Naive thymus-derived CD8-positive, alpha-beta T cell (primary cell): ENCODE data around the gene SMAD7. TPM values are rescaled to one million over a fixed set of nuclear protein-coding genes. Genes with fewer than 3 reads are reported as not detected.

ENCODE experiments used
- ATAC-seq, 2 donors: fragments of 150-1000 bp; cut with Tn5 transposase in 1 of 2; sonication (Bioruptor Pico), chemical (Tn5 transposase) in 1 of 2; 1 replicate in 1 of 2; 2 replicates in 1 of 2; pipeline ENCODE4 v1.10.0; 2021; ENCODE audit warnings: mild to moderate bottlenecking in 2 of 2, moderate library complexity in 2 of 2
- POLR2A ChIA-PET: fragments of 350-600 bp; sonication (Branson Sonifier 250); formaldehyde crosslinking; loops from one replicate; lab custom pipeline; 2021; ENCODE audit warnings: antibody characterized with exemption; lab: Charles Lee
- DNase-seq, 10 donors: peaks; one replicate each; pipeline versions ENCODE4 v3.0.0 to v3.0.0-alpha.2; 2020 to 2022
- H3K27ac Mint-ChIP-seq, 10 donors: one replicate each; pipeline ENCODE4 v1.8.0; 2020 to 2022; ENCODE audit warnings: mild to moderate bottlenecking in 10 of 10, mixed read lengths in 10 of 10, moderate library complexity in 4 of 10, inconsistent platforms in 1 of 10
- H3K27me3 Mint-ChIP-seq, 5 donors: one replicate each; pipeline ENCODE4 v1.8.0; 2021 to 2022; ENCODE audit warnings: mixed read lengths in 5 of 5
- H3K36me3 Mint-ChIP-seq, 3 donors: one replicate each; pipeline ENCODE4 v1.8.0; 2020 to 2022; ENCODE audit warnings: mixed read lengths in 3 of 3, mild to moderate bottlenecking in 2 of 3, inconsistent platforms in 1 of 3
- H3K4me1 Mint-ChIP-seq, 4 donors: one replicate each; pipeline ENCODE4 v1.8.0; 2021 to 2022; ENCODE audit warnings: mixed read lengths in 4 of 4
- H3K4me3 Mint-ChIP-seq, 10 donors: one replicate each; pipeline ENCODE4 v1.8.0; 2020 to 2022; ENCODE audit warnings: mild to moderate bottlenecking in 10 of 10, mixed read lengths in 10 of 10, moderate library complexity in 6 of 10, inconsistent platforms in 1 of 10
- H3K9me3 Mint-ChIP-seq, 9 donors: one replicate each; pipeline ENCODE4 v1.8.0; 2020 to 2022; ENCODE audit warnings: mixed read lengths in 9 of 9, mild to moderate bottlenecking in 3 of 9, inconsistent platforms in 1 of 9, moderate library complexity in 1 of 9
- polyA plus RNA-seq, 3 donors: library from polyadenylated mRNA; unstranded; fragments of 300-500 nt; fragmentation: Illumina TruSeq; gene quantifications; one replicate each; pipeline ENCODE4 v1.2.3, GENCODE V29; 2021
- total RNA-seq, 8 experiments: library from RNA in 2 of 8; stranded (reverse) in 2 of 8; gene quantifications; one replicate each; pipeline ENCODE4 v1.2.3 and lab custom pipeline; 2021 to 2026

The SMAD7 gene
- total and polyA plus RNA-seq, 5 experiments from 2014 or later, result 2.3 to 32.5 (median 4.9) TPM

- Mint-ChIP-seq H3K9me3 (no peaks in the 10 kb centered on the region), H3K36me3 (no peaks in the 10 kb centered on the region), H3K27ac (no peak overlapping the region), H3K4me1 (peaks cover 0 to 9% (median 5%) of the 10 kb centered on the region in 4 donors), H3K27me3 (peaks cover 0 to 2% (median 0%) of the 10 kb centered on the region in 5 donors), H3K4me3 (no peak overlapping the region)
- POLR2A ChIA-PET, result interaction anchor here (1.0 kb wide), 1 partner anchor 72 kb away, joined by 4 read pairs; no protein-coding TSS in a partner anchor
- no peak for ATAC-seq
- peak in 1 of 10 donors; percentile 13 for DNase-seq
Observed at GRCh38 chr18:48891721-48892120, 59.0 kb downstream of the SMAD7 start.

GRCh38 chr18:48889981-48890762 lies 60.6 kb downstream of the SMAD7 start:
- no peaks in the 10 kb centered on the region for H3K9me3 Mint-ChIP-seq
- no peak overlapping the region for H3K4me3 Mint-ChIP-seq
- H3K36me3 Mint-ChIP-seq, result no peaks in the 10 kb centered on the region
- peak overlapping the region in 1 of 10 donors; percentile 21 for H3K27ac Mint-ChIP-seq
- ATAC-seq (no peak), DNase-seq (peak in 1 of 10 donors; percentile 38)
- peaks cover 0 to 4% (median 0%) of the 10 kb centered on the region in 5 donors for H3K27me3 Mint-ChIP-seq
- H3K4me1 Mint-ChIP-seq, result peaks cover 0 to 4% (median under 1%) of the 10 kb centered on the region in 4 donors
- POLR2A ChIA-PET, result interaction anchor here (0.6 kb wide), 1 partner anchor 64 kb away, joined by 5 read pairs; no protein-coding TSS in a partner anchor

- peak overlapping the region in 1 of 10 donors; percentile 21 for H3K27ac Mint-ChIP-seq
- H3K4me3 Mint-ChIP-seq, result no peak overlapping the region
- no peaks in the 10 kb centered on the region for H3K36me3 Mint-ChIP-seq
- POLR2A ChIA-PET, result no interaction called here
- H3K9me3 Mint-ChIP-seq, result no peaks in the 10 kb centered on the region
- ATAC-seq (no peak), DNase-seq (peak in 1 of 10 donors; percentile 57)
- H3K27me3 Mint-ChIP-seq, result peaks cover 0 to 5% (median 0%) of the 10 kb centered on the region in 5 donors
- peaks cover 0 to 6% (median 0%) of the 10 kb centered on the region in 4 donors for H3K4me1 Mint-ChIP-seq
Observed at GRCh38 chr18:48889115-48889941, 61.4 kb downstream of the SMAD7 start.

- ATAC-seq (no peak), DNase-seq (no peak)
- Mint-ChIP-seq H3K36me3 (no peaks in the 10 kb centered on the region), H3K27ac (peak overlapping the region in 1 of 10 donors; percentile 50), H3K9me3 (no peaks in the 10 kb centered on the region), H3K27me3 (peaks cover 0 to 5% (median 0%) of the 10 kb centered on the region in 5 donors), H3K4me1 (peaks cover 0 to 6% (median 0%) of the 10 kb centered on the region in 4 donors), H3K4me3 (no peak overlapping the region)
- POLR2A ChIA-PET, result no interaction called here
Observed at GRCh38 chr18:48888773-48889080, 62.0 kb downstream of the SMAD7 start.

GRCh38 chr18:48887905-48888772 lies 62.6 kb downstream of the SMAD7 start:
- ATAC-seq (no peak), DNase-seq (no peak)
- H3K4me1 Mint-ChIP-seq, result peaks cover 0 to 6% (median 0%) of the 10 kb centered on the region in 4 donors
- no peaks in the 10 kb centered on the region for H3K36me3 Mint-ChIP-seq
- peaks cover 0 to 5% (median 0%) of the 10 kb centered on the region in 5 donors for H3K27me3 Mint-ChIP-seq
- peak overlapping the region in 2 of 10 donors; percentile 50 to 67 for H3K27ac Mint-ChIP-seq
- H3K4me3 Mint-ChIP-seq, result no peak overlapping the region
- POLR2A ChIA-PET, result no interaction called here
- no peaks in the 10 kb centered on the region for H3K9me3 Mint-ChIP-seq

GRCh38 chr18:48887294-48887904 lies 63.4 kb downstream of the SMAD7 start:
- DNase-seq (no peak), ATAC-seq (no peak)
- Mint-ChIP-seq H3K36me3 (no peaks in the 10 kb centered on the region), H3K27me3 (peaks cover 0 to 5% (median 0%) of the 10 kb centered on the region in 5 donors), H3K4me3 (no peak overlapping the region), H3K27ac (peak overlapping the region in 2 of 10 donors; percentile 2 to 67), H3K4me1 (peaks cover 0 to 8% (median 2%) of the 10 kb centered on the region in 4 donors), H3K9me3 (no peaks in the 10 kb centered on the region)
- POLR2A ChIA-PET, result no interaction called here

- DNase-seq, result no peak
- H3K4me3 Mint-ChIP-seq, result no peak overlapping the region
- no peak for ATAC-seq
- POLR2A ChIA-PET, result no interaction called here
- peaks cover 0 to 5% (median 0%) of the 10 kb centered on the region in 5 donors for H3K27me3 Mint-ChIP-seq
- H3K9me3 Mint-ChIP-seq, result no peaks in the 10 kb centered on the region
- peak overlapping the region in 2 of 10 donors; percentile 28 to 93 for H3K27ac Mint-ChIP-seq
- no peaks in the 10 kb centered on the region for H3K36me3 Mint-ChIP-seq
- peaks cover 0 to 8% (median 2%) of the 10 kb centered on the region in 4 donors for H3K4me1 Mint-ChIP-seq
Observed at GRCh38 chr18:48886520-48887293, 64.1 kb downstream of the SMAD7 start.

- H3K9me3 Mint-ChIP-seq, result no peaks in the 10 kb centered on the region
- POLR2A ChIA-PET, result interaction anchor here (0.6 kb wide), 1 partner anchor 36 kb away, joined by 3 read pairs; no protein-coding TSS in a partner anchor
- no peak for DNase-seq
- no peak overlapping the region for H3K4me3 Mint-ChIP-seq
- H3K4me1 Mint-ChIP-seq, result peaks cover 0 to 8% (median 2%) of the 10 kb centered on the region in 4 donors
- H3K27ac Mint-ChIP-seq, result peak overlapping the region in 4 of 10 donors; percentile 60 to 93 (median 85)
- H3K27me3 Mint-ChIP-seq, result peaks cover 0 to 5% (median 0%) of the 10 kb centered on the region in 5 donors
- no peaks in the 10 kb centered on the region for H3K36me3 Mint-ChIP-seq
- ATAC-seq, result no peak
Observed at GRCh38 chr18:48885924-48886400, 64.8 kb downstream of the SMAD7 start.

GRCh38 chr18:48885266-48885923 lies 65.4 kb downstream of the SMAD7 start:
- POLR2A ChIA-PET, result interaction anchor here (0.6 kb wide), 1 partner anchor 36 kb away, joined by 3 read pairs; no protein-coding TSS in a partner anchor
- H3K27me3 Mint-ChIP-seq, result peaks cover 0 to 5% (median 0%) of the 10 kb centered on the region in 5 donors
- peaks cover 1 to 10% (median 4%) of the 10 kb centered on the region in 4 donors for H3K4me1 Mint-ChIP-seq
- DNase-seq, result no peak
- H3K4me3 Mint-ChIP-seq, result no peak overlapping the region
- H3K36me3 Mint-ChIP-seq, result no peaks in the 10 kb centered on the region
- ATAC-seq, result no peak
- H3K27ac Mint-ChIP-seq, result peak overlapping the region in 2 of 10 donors; percentile 21 to 93
- no peaks in the 10 kb centered on the region for H3K9me3 Mint-ChIP-seq

- Mint-ChIP-seq H3K4me3 (no peak overlapping the region), H3K9me3 (no peaks in the 10 kb centered on the region), H3K27me3 (peaks cover 0 to 5% (median 0%) of the 10 kb centered on the region in 5 donors), H3K27ac (peak overlapping the region in 2 of 10 donors; percentile 33 to 65), H3K36me3 (no peaks in the 10 kb centered on the region), H3K4me1 (peaks cover 4 to 10% (median 6%) of the 10 kb centered on the region in 4 donors)
- POLR2A ChIA-PET, result interaction anchor here (0.6 kb wide), 1 partner anchor 1735 kb away, joined by 3 read pairs; the partner anchor contains the start of gene HDHD2
- DNase-seq (no peak), ATAC-seq (no peak)
Observed at GRCh38 chr18:48884771-48885170, 66.0 kb downstream of the SMAD7 start.
